Measurements from ENCODE around the gene DOCK1. TPM values are rescaled to one million over a fixed set of nuclear protein-coding genes. Genes with fewer than 3 reads are reported as not detected.
"Not testable (repeated sequence)": the region's sequence is repeated elsewhere in the genome, so short reads cannot be mapped to it uniquely, and the experiment has no call there.

DOCK1 gene
- total RNA-seq, 2 experiments from 2014 or later, result 0.75 to 0.81 TPM

DNA sequence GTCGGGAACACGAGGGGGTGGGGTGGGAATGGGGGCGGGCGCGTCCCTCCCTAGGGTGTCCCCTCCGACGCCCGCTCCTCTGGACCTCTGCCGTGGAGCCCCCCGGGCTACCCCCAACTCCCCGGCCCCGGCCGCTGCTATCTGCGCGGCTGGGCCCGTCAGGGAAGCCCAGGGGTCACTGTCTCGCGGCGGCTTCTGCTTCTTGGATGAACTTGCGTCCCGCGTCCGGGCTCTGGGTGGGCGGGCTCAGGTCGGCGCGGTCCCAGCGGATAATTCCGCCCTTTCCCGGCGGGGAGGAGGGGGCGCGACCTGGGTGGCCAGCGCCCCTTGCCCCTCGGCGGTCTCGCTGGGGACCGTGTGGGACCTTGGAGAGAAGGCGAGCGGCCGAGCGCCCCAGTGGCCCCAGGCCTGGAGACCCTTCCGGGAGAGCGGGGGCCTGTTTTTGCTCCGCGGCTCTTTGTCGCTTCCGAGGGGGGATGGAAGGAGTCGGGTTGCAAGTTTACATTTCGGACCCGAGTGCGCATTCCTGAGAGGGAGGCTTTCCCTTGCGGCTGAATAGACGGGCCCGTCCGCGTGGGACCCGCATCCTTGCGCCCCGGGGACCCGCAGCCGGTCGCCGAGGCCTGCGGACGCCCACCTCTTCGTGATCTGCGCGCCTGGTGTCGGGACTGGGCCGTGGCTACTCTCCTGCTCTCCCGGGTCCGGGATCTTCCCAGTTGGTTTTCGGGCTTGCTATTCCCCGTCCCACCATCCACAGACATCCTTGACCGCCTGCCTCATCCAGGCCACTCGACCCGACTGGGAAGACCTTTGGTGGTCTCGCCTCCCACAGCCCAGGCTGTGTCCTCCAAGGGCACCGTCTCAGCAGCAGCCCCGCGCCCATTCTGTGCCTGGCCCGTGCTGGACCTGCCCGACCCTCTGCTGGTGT lies 812 bp downstream of the DOCK1 start:
- H3K9me3 Mint-ChIP-seq (ENCODE audit: low read depth), result no peaks in the 10 kb centered on the region
- H3K4me1 Mint-ChIP-seq, result peaks cover 3% of the 10 kb centered on the region
- no peak for DNase-seq
- no peak for ATAC-seq
- intact Hi-C loops (cut with DNase I, micrococcal nuclease), result no loop called here
- ChIA-PET POLR2A (no interaction called here), CTCF (no interaction called here)
- no peak overlapping the region for H3K27ac Mint-ChIP-seq
- no peaks in the 10 kb centered on the region for H3K36me3 Mint-ChIP-seq (ENCODE audit: low read depth)
- peaks cover 25% of the 10 kb centered on the region for H3K27me3 Mint-ChIP-seq
- peak overlapping the region; percentile 52 for H3K4me3 Mint-ChIP-seq

DNA sequence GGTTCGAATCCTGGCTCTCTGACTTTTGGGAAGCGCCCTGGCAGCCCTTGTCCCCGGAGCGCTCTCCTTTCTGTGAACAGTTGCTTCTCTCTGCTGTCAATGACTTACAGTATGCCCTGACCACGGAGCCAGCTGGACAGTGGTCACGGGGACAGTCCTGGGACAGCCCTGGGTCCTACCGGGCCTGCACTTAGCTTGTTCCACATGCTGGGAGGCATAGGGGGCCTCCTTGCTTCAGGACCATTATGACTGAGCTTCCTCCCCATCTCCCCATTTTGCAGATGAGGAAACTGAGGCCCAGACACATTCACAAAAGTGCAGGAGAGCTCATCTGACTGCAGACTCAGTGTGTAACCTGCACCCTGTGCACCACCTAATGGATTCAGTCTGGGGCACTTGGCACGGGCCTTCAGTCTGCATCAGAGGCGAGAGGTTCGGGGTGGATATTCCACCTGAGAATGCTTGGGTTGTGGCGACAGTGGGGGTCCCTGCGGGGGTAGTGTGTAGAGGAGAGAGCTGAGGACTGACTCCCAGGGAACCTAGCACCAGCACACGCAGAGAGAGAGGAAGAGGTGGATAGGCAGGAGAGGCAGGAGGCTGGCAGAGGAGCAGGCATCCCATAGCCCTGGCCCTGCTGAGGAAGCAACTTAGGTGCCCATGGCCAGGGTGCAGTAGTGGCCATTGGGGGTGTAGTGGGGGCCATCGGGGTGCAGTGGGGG lies 1.6 kb downstream of the DOCK1 start:
- Mint-ChIP-seq H3K9me3 (ENCODE audit: low read depth) (no peaks in the 10 kb centered on the region), H3K4me3 (peak overlapping the region; percentile 52), H3K27me3 (peaks cover 25% of the 10 kb centered on the region), H3K27ac (no peak overlapping the region), H3K36me3 (ENCODE audit: low read depth) (no peaks in the 10 kb centered on the region), H3K4me1 (peaks cover 3% of the 10 kb centered on the region)
- POLR2A ChIA-PET, result no interaction called here
- intact Hi-C loops (cut with DNase I, micrococcal nuclease), result no loop called here
- DNase-seq (no peak), ATAC-seq (no peak)
- CTCF ChIA-PET, result no interaction called here

DNA sequence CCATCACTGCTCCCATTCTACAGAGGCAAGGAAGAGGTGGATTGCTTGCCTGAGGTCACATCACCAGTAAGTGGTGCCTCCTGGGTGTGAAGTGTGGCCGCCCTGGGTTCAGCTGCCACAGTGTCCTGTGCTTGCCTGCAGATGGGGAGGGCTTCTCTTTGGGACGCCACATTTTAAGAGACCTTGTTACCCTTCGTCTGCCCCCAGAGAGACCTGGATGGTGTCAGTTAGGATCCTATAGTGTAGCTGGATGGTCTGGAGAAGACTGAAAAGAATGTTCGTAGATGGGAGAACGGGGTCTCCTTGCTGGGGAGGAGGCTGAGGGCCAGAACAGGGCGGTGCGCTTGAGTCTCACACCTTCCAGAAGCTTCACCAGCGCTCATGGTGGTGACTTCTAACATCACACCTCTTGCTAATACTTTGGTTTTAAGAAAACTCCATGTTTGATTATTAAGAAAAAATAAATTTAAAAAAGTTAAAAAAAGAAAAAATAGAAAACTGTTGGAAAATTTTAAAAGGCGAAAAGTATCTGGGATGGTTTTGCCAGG lies 2.3 kb downstream of the DOCK1 start:
- ChIA-PET CTCF (no interaction called here), POLR2A (no interaction called here)
- ATAC-seq (no peak), DNase-seq (no peak)
- Mint-ChIP-seq H3K4me1 (peaks cover 3% of the 10 kb centered on the region), H3K27me3 (peaks cover 25% of the 10 kb centered on the region), H3K27ac (no peak overlapping the region), H3K4me3 (no peak overlapping the region), H3K9me3 (ENCODE audit: low read depth) (no peaks in the 10 kb centered on the region), H3K36me3 (ENCODE audit: low read depth) (no peaks in the 10 kb centered on the region)
- intact Hi-C loops (cut with DNase I, micrococcal nuclease), result no loop called here

DNA sequence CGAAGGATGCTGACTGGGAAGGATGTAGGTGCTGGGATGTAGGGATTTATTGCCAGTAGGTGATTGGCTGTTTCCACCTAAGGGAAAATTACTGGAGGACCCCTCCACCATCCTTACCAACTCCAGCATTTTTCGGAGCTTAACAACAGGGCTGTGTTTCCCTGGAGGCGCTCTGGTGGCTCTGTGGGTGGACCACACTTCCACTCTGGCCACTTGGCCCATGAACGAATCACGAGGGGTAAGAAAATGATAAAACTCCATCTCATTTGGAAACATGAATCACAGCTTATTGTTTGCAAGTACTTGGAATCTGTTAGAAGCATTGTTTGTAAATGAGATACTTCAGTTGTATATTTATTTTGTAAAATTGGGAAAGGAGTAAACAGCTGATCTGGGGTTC lies 3.0 kb downstream of the DOCK1 start:
- Mint-ChIP-seq H3K27me3 (peaks cover 25% of the 10 kb centered on the region), H3K4me1 (peaks cover 3% of the 10 kb centered on the region), H3K9me3 (ENCODE audit: low read depth) (no peaks in the 10 kb centered on the region), H3K27ac (no peak overlapping the region), H3K36me3 (ENCODE audit: low read depth) (no peaks in the 10 kb centered on the region), H3K4me3 (no peak overlapping the region)
- ATAC-seq (no peak), DNase-seq (no peak)
- POLR2A ChIA-PET, result interaction anchor here (0.7 kb wide), 1 partner anchor 1085 kb away, joined by 3 read pairs; the partner anchor contains the start of genes BCCIP and UROS
- intact Hi-C loops (cut with DNase I, micrococcal nuclease), result no loop called here
- CTCF ChIA-PET, result no interaction called here

- ChIA-PET CTCF (no interaction called here), POLR2A (interaction anchor here (0.7 kb wide), 1 partner anchor 1085 kb away, joined by 3 read pairs; the partner anchor contains the start of genes BCCIP and UROS)
- H3K27ac Mint-ChIP-seq, result no peak overlapping the region
- ATAC-seq, result no peak
- DNase-seq, result no peak
- no peak overlapping the region for H3K4me3 Mint-ChIP-seq
- no peaks in the 10 kb centered on the region for H3K9me3 Mint-ChIP-seq (ENCODE audit: low read depth)
- H3K4me1 Mint-ChIP-seq, result peaks cover 3% of the 10 kb centered on the region
- peaks cover 21% of the 10 kb centered on the region for H3K27me3 Mint-ChIP-seq
- intact Hi-C loops (cut with DNase I, micrococcal nuclease), result no loop called here
- no peaks in the 10 kb centered on the region for H3K36me3 Mint-ChIP-seq (ENCODE audit: low read depth)
Measured at GRCh38 chr10:126908729-126909128, 3.5 kb downstream of the DOCK1 start.

- intact Hi-C loops (cut with DNase I, micrococcal nuclease), result no loop called here
- no peak for DNase-seq
- no peaks in the 10 kb centered on the region for H3K36me3 Mint-ChIP-seq (ENCODE audit: low read depth)
- no peaks in the 10 kb centered on the region for H3K9me3 Mint-ChIP-seq (ENCODE audit: low read depth)
- no peak overlapping the region for H3K4me3 Mint-ChIP-seq
- POLR2A ChIA-PET, result no interaction called here
- peaks cover 3% of the 10 kb centered on the region for H3K4me1 Mint-ChIP-seq
- H3K27me3 Mint-ChIP-seq, result peaks cover 18% of the 10 kb centered on the region
- H3K27ac Mint-ChIP-seq, result no peak overlapping the region
- CTCF ChIA-PET, result interaction anchor here (0.6 kb wide), 1 partner anchor 99 kb away, joined by 4 read pairs; no protein-coding TSS in a partner anchor
- ATAC-seq, result no peak
Measured at GRCh38 chr10:126909147-126909546, 3.9 kb downstream of the DOCK1 start.

DNA sequence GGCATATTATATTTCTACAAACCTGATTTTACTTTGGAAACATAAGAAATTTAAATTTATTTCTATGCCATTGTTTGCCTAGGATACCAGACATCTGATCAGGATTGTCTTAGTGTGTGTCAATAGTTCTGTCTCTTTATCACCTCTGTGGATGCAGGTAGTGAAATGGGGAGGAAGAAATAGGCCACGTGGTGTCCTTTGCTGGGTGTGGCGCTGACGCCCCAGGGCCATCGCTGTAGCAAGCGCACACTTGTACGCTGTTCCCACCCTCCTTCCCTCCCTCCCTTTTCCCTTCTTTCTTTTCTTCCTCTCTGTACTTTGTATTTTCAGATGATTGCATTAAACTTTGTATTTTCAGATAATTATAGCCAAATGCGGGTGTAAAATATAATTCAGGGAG lies 5.0 kb downstream of the DOCK1 start:
- peaks cover 11% of the 10 kb centered on the region for H3K27me3 Mint-ChIP-seq
- H3K27ac Mint-ChIP-seq, result no peak overlapping the region
- no peaks in the 10 kb centered on the region for H3K9me3 Mint-ChIP-seq (ENCODE audit: low read depth)
- DNase-seq, result no peak
- no peak for ATAC-seq
- CTCF ChIA-PET, result no interaction called here
- POLR2A ChIA-PET, result no interaction called here
- no peaks in the 10 kb centered on the region for H3K36me3 Mint-ChIP-seq (ENCODE audit: low read depth)
- H3K4me1 Mint-ChIP-seq, result no peaks in the 10 kb centered on the region
- no peak overlapping the region for H3K4me3 Mint-ChIP-seq
- intact Hi-C loops (cut with DNase I, micrococcal nuclease), result no loop called here

DNA sequence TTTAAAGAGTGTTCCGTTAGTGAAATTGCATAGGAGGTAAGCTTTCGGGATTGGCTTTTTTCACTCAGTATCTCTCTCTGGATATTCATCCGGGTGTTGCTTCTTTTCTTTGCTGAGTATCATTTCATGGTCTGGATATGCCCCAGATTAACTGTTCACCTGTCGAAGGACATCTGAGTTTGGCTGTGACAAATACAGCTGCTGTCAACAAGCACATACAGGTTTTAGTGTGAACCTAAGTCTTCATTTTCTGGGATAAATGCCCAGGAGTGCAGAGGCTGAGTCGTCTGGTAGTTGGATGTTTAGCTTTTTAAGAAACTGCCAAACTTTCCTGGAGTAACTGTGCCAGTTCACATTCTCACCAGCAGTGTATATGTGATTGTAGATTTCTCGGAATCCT lies 5.6 kb downstream of the DOCK1 start:
- POLR2A ChIA-PET, result no interaction called here
- H3K27ac Mint-ChIP-seq, result no peak overlapping the region
- CTCF ChIA-PET, result no interaction called here
- no peaks in the 10 kb centered on the region for H3K36me3 Mint-ChIP-seq (ENCODE audit: low read depth)
- H3K9me3 Mint-ChIP-seq (ENCODE audit: low read depth), result no peaks in the 10 kb centered on the region
- H3K4me3 Mint-ChIP-seq, result no peak overlapping the region
- intact Hi-C loops (cut with DNase I, micrococcal nuclease), result no loop called here
- ATAC-seq, result no peak
- H3K4me1 Mint-ChIP-seq, result no peaks in the 10 kb centered on the region
- no peak for DNase-seq
- peaks cover 9% of the 10 kb centered on the region for H3K27me3 Mint-ChIP-seq

GRCh38 chr10:126911301-126911700 lies 6.1 kb downstream of the DOCK1 start:
- no peak overlapping the region for H3K4me3 Mint-ChIP-seq
- intact Hi-C loops (cut with DNase I, micrococcal nuclease), result no loop called here
- no peaks in the 10 kb centered on the region for H3K36me3 Mint-ChIP-seq (ENCODE audit: low read depth)
- ChIA-PET POLR2A (no interaction called here), CTCF (no interaction called here)
- no peaks in the 10 kb centered on the region for H3K9me3 Mint-ChIP-seq (ENCODE audit: low read depth)
- no peak for DNase-seq
- H3K27me3 Mint-ChIP-seq, result peaks cover 9% of the 10 kb centered on the region
- no peak overlapping the region for H3K27ac Mint-ChIP-seq
- no peak for ATAC-seq
- H3K4me1 Mint-ChIP-seq, result no peaks in the 10 kb centered on the region

- ChIA-PET POLR2A (no interaction called here), CTCF (no interaction called here)
- Mint-ChIP-seq H3K27me3 (no peaks in the 10 kb centered on the region), H3K9me3 (ENCODE audit: low read depth) (no peaks in the 10 kb centered on the region), H3K36me3 (ENCODE audit: low read depth) (no peaks in the 10 kb centered on the region), H3K4me3 (no peak overlapping the region), H3K4me1 (no peaks in the 10 kb centered on the region), H3K27ac (no peak overlapping the region)
- intact Hi-C loops (cut with DNase I, micrococcal nuclease), result no loop called here
- ATAC-seq, result no peak
- no peak for DNase-seq
Measured at GRCh38 chr10:126913316-126913715, 8.1 kb downstream of the DOCK1 start.

DNA sequence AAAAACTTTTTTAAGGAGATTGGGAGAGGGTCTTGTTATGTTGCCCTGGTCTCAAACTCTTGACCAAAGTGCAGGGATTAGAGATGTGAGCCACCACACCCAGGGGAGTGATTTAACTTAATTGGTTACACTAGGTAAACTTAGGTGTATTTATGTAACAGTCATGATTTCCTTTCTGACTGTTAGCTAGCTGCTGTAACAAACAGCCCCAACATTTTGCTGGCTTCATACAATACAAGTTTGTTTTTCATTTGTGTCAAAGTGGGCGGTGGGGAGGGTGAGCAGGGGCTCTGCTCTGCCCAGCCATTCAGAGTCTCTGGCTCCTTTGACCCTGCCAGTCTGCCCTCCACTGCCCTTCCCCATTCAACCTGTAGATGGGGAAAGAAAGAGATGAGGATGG lies 9.3 kb downstream of the DOCK1 start:
- ATAC-seq, result no peak
- intact Hi-C loops (cut with DNase I, micrococcal nuclease), result no loop called here

GRCh38 chr10:126916952-126917351 lies 11.7 kb downstream of the DOCK1 start:
- ATAC-seq; H3K4me1 Mint-ChIP-seq; CTCF ChIA-PET; H3K9me3 Mint-ChIP-seq (ENCODE audit: low read depth); H3K4me3 Mint-ChIP-seq; H3K27ac Mint-ChIP-seq; H3K27me3 Mint-ChIP-seq; intact Hi-C loops (cut with DNase I, micrococcal nuclease); DNase-seq; H3K36me3 Mint-ChIP-seq (ENCODE audit: low read depth): not testable (repeated sequence)
- POLR2A ChIA-PET, result interaction anchor here (0.8 kb wide), 1 partner anchor 726 kb away, joined by 4 read pairs; no protein-coding TSS in a partner anchor

More for the DNA sequence above, 9.3 kb downstream of the DOCK1 start:
- no peak for DNase-seq
- H3K9me3 Mint-ChIP-seq (ENCODE audit: low read depth), result no peaks in the 10 kb centered on the region
- no peak overlapping the region for H3K4me3 Mint-ChIP-seq
- no peak overlapping the region for H3K27ac Mint-ChIP-seq
- ChIA-PET POLR2A (no interaction called here), CTCF (no interaction called here)
- no peaks in the 10 kb centered on the region for H3K27me3 Mint-ChIP-seq
- H3K36me3 Mint-ChIP-seq (ENCODE audit: low read depth), result no peaks in the 10 kb centered on the region
- no peaks in the 10 kb centered on the region for H3K4me1 Mint-ChIP-seq

Data from activated CD4-positive, alpha-beta T cell treated with anti-CD3 and anti-CD28 coated beads for 36 hours (primary cell).